GM12873 (cell line): ENCODE data around the gene ZNF140.
A peak's percentile ranks its signal among the peaks of the same experiment; 100 is the strongest.

ENCODE experiments used
- TF ChIP-seq, protein P1 (sequence below): IDR thresholded peaks from 2 replicates; pipeline ENCODE4 v1.5.1; 2012; ENCODE audit warnings: low read depth, mild to moderate bottlenecking, moderate library complexity, low read length, control low read depth; ENCODE audit not compliant: insufficient read depth; ENCODE audit errors: missing control alignments

Gene ZNF140

DNA sequence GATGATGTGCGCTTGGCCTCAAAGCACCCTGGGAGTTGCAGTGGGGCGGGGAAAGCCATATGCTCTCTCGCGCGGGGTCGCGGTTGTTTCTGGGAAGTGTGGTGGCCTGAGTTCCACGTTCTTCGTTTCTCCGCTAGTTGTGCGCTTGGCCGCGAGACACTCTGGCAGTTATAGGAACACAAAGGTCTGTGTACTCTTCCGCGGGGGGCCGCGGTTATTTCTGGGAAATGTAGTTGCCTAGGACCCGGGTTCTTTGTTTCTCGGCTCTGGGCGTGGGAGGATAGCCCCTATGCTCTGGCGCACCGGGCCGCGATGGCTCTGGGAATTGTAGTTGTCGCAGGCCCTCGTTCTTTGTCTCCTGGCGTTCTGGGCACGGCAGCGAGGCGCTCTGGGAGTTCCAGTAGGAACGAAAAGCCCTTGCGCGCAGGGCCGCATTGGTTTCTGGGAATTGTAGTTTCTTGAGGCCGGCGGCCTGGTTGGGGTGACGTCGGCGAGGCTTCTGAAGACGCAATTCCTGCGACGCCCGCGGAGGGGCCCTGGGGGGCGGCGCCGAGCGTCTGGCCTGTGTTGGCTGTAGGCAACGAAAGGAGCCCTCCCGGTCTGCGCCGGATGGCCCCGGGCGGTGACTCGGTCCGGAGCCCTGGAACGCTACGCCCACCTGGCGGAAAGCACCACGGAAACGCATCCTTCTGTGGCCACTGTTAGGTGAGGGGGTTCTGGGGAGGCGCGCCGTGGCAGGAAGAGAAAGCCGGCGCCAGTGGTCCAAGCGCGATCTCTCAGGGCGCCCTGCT lies at the start of gene ZNF140:
Gene ZNF140, plus strand, starts transcription at position 556 of the 791 bp plus-strand sequence. CDS start 398 bp downstream, outside the sequence.
- TF ChIP-seq, protein P1, sequence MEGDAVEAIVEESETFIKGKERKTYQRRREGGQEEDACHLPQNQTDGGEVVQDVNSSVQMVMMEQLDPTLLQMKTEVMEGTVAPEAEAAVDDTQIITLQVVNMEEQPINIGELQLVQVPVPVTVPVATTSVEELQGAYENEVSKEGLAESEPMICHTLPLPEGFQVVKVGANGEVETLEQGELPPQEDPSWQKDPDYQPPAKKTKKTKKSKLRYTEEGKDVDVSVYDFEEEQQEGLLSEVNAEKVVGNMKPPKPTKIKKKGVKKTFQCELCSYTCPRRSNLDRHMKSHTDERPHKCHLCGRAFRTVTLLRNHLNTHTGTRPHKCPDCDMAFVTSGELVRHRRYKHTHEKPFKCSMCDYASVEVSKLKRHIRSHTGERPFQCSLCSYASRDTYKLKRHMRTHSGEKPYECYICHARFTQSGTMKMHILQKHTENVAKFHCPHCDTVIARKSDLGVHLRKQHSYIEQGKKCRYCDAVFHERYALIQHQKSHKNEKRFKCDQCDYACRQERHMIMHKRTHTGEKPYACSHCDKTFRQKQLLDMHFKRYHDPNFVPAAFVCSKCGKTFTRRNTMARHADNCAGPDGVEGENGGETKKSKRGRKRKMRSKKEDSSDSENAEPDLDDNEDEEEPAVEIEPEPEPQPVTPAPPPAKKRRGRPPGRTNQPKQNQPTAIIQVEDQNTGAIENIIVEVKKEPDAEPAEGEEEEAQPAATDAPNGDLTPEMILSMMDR, result peak; percentile 34

DNA sequence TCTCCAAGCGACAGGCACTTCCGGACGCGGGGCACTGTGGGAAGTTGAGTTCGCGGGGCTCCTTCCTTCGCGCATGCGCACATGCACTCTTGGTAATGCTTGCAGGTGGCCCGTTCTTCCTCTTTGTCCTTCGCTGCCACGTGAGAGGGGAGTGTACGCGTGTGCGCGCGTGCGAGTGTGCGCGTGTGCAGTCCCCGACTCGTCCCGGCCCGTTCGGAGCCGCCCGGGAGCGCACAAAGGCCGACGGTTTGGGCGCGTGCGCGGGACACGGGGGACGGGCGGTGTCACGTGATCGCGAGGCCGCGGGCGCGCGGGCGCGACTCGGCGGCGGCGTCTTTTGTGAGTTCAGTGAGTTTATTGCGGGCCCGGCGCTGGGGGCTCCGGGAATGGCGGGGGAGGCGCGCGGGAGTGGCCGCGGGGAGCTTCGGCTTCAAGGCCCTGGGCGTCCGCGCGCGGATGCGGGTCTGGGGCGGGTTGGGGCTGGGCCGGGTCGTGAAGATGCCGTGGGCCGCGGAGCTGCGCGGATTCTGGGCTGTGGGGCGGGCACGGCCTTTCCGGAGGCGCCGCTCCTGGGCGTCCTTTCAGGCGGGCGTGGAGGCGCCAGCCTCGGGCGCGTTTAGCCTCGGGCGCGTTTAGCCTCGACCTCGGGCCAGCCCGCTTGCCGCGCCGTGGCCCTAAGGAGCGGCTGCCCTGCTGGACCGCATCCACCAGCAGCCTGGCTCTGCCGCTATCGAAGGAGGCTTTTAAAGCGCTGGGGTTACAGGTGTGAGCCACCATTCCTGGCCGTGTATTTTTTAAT lies 43.3 kb upstream of the ZNF140 start, which contains the start of gene ZNF84:
Gene ZNF84, plus strand, starts transcription at position 303 of the 799 bp plus-strand sequence. CDS start 3,959 bp downstream, outside the sequence.
- TF ChIP-seq, protein P1, result no peak

DNA sequence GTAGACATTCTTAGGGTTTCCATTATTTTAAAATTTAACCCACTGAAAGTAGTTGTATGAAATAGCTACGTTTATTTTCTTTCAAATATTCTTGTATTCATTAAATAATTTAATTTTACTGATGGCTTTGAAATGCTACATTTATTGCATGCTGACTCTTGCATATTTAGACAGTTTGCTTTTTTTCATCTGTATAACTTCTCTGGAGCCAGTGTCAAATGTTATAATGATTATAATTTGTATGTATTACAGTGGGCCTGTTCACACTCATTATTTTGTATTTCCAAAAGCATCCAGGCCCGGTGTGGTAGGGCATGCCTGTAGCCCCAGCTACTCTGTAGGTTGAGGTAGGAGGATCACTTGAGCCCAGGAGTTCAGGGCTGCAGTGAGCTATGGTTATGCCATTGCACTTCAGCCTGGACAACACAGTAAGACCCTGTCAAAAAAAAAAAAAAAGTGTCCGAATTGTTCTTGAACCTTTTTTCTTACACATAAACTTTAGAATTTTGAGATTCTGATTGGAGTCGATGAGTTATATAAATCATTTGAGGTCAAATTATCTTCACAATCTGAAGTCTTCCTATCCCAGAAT lies 42.5 kb upstream of the ZNF140 start:
- TF ChIP-seq, protein P1, result no peak

DNA sequence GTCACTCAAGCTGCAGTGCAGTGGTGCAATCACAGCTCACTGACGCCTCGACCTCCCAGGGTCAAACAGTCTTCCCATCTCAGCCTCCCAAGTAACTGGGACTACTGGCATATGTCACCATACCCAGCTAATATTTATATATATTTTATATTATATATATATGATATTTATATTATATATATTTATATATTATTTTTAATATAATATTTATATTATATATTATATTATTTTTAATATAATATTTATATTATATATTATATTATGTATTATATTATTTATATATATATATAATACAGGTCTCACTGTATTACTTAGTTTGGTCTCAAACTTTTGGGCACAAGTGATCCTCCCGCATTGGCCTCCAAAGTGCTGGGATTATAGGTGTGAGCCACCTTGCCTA lies 34.0 kb upstream of the ZNF140 start:
- TF ChIP-seq, protein P1, result no peak

DNA sequence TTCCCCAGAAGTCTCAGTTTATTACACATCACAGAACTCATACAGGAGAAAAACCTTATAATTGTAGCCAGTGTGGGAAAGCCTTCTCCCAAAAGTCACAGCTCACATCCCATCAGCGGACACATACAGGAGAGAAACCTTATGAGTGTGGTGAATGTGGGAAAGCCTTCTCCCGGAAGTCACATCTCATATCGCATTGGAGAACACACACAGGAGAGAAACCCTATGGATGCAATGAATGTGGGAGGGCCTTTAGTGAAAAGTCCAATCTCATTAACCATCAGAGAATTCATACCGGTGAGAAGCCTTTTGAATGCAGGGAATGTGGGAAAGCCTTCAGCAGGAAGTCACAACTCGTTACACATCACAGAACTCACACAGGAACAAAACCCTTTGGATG lies 23.3 kb upstream of the ZNF140 start:
- TF ChIP-seq, protein P1, result no peak

DNA sequence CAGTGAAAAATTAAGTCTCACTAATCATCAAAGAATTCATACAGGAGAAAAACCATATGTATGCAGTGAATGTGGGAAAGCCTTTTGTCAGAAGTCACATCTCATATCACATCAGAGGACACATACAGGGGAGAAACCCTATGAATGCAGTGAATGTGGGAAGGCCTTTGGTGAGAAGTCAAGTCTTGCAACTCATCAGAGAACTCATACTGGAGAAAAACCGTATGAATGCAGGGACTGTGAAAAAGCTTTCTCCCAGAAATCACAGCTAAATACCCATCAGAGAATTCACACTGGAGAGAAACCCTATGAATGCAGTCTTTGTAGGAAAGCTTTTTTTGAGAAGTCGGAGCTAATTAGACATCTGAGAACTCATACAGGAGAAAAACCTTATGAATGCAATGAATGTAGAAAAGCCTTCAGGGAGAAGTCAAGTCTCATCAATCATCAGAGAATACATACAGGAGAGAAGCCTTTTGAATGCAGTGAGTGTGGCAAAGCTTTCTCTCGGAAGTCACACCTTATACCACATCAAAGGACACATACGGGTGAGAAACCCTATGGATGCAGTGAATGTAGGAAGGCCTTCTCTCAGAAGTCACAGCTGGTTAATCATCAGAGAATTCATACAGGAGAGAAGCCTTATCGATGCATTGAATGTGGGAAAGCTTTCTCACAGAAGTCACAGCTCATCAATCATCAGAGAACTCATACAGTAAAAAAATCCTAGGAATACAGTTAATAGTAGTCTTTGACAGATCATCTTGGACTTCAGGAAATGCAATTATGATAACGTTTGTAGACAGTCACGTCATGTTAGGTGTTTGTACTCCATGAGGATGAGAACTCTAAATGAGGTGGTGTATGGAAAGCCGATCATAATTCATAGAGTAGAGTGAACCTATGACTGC lies 22.3 kb upstream of the ZNF140 start:
- TF ChIP-seq, protein P1, result no peak
